ENCODE data around the gene TIMM17A.
"Not testable (repeated sequence)": the region's sequence is repeated elsewhere in the genome, so short reads cannot be mapped to it uniquely, and the experiment has no call there.

DNA sequence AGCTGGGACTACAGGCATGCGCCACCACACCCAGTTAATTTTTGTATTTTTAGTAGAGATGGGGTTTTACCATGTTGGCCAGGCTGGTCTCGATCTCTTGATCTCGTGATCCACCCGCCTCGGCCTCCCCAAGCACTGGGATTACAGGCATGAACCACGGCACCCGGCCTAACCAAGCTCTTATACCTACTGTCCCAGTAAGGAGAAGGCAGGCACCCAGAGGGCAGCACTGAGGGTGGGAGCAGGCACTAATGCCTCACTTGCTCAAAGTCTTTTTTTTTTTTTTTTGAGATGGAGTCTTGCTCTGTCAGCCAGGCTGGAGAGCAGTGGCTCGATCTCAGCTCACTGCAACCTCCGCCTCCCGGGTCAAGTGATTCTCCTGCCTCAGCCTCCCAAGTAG lies 15.0 kb upstream of the TIMM17A start:
- TF ChIP-seq CTCF (IDR thresholded peaks at IDR 0.05; ENCODE audit: control extremely low read depth in 1 of 3, insufficient read depth in 1 of 3, low read depth in 1 of 3, low read length in 3 of 3) = peak in 1 of 3 experiments; percentile 6; a peak in 1 of 4 replicates
- not testable (repeated sequence) for TF ChIP-seq CHD2 (IDR thresholded peaks at IDR 0.05; ENCODE audit: low read length); RAD21 (IDR thresholded peaks at IDR 0.05 in 1 of 2, conservative IDR thresholded peaks at IDR 0.05 in 1 of 2; ENCODE audit: low read depth in 2 of 2, low read length in 2 of 2); NRF1 (IDR thresholded peaks at IDR 0.05; ENCODE audit: low read depth, low read length); JUN (IDR thresholded peaks at IDR 0.05; ENCODE audit: low read depth, low read length); SRF (IDR thresholded peaks at IDR 0.05; ENCODE audit: low read depth, low read length); EGR1 (IDR thresholded peaks at IDR 0.05; ENCODE audit: borderline replicate concordance, low read depth, low read length); POLR2A (IDR thresholded peaks at IDR 0.05; ENCODE audit: control extremely low read depth in 1 of 2, low read depth in 2 of 2, low read length in 2 of 2)
- TF ChIP-seq, protein P1, sequence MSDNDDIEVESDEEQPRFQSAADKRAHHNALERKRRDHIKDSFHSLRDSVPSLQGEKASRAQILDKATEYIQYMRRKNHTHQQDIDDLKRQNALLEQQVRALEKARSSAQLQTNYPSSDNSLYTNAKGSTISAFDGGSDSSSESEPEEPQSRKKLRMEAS (IDR thresholded peaks at IDR 0.05) = not testable (repeated sequence)
